Astrocyte (in vitro differentiated cells and primary cell): Measurements from ENCODE around the gene ZBTB7B. TPM values are rescaled to one million over a fixed set of nuclear protein-coding genes. Genes with fewer than 3 reads are reported as not detected.
"Not testable (repeated sequence)": the region's sequence is repeated elsewhere in the genome, so short reads cannot be mapped to it uniquely, and the experiment has no call there.

Source experiments
- DNase-seq: peaks from one replicate; pipeline ENCODE4 v3.0.0-alpha.2; 2010; ENCODE audit warnings: low read depth
- FAIRE-seq: peaks from 2 replicates; lab custom pipeline; 2011; peaks lifted over from hg19 to GRCh38; lab: Jason Lieb, UNC
- H2AFZ ChIP-seq: 2 replicates; pipeline ENCODE4 v1.6.0; 2012; ENCODE audit warnings: low read depth, low read length, inconsistent platforms
- H3K27ac ChIP-seq: 2 replicates; pipeline ENCODE4 v1.5.1; 2011; ENCODE audit warnings: low read depth, low read length, inconsistent platforms
- H3K27me3 ChIP-seq: 2 replicates; pipeline ENCODE4 v1.6.0; 2011; ENCODE audit warnings: low read length, inconsistent platforms; ENCODE audit not compliant: insufficient read depth
- H3K36me3 ChIP-seq: 2 replicates; pipeline ENCODE4 v1.5.1; 2011; ENCODE audit warnings: low read length, inconsistent platforms; ENCODE audit not compliant: insufficient read depth
- H3K4me1 ChIP-seq: 2 replicates; pipeline ENCODE4 v1.5.1; 2011; ENCODE audit warnings: low read length, inconsistent platforms; ENCODE audit not compliant: insufficient read depth
- H3K4me2 ChIP-seq: 2 replicates; pipeline ENCODE4 v1.6.0; 2012; ENCODE audit warnings: low read length, inconsistent platforms
- H3K4me3 ChIP-seq: 2 replicates; pipeline ENCODE4 v1.5.1; 2011; ENCODE audit warnings: low read depth, mild to moderate bottlenecking, low read length, inconsistent platforms; ENCODE audit not compliant: insufficient read depth
- H3K79me2 ChIP-seq: 2 replicates; pipeline ENCODE4 v1.6.0; 2012; ENCODE audit warnings: mild to moderate bottlenecking, low read length, inconsistent platforms; ENCODE audit not compliant: insufficient read depth
- H3K9ac ChIP-seq: 2 replicates; pipeline ENCODE4 v1.6.0; 2012; ENCODE audit warnings: mild to moderate bottlenecking, low read length, inconsistent platforms
- H3K9me3 ChIP-seq: 2 replicates; pipeline ENCODE4 v1.5.1; 2012; ENCODE audit warnings: low read depth, mild to moderate bottlenecking, low read length, inconsistent platforms; ENCODE audit not compliant: insufficient read depth
- H4K20me1 ChIP-seq: 2 replicates; pipeline ENCODE4 v1.6.0; 2012; ENCODE audit warnings: low read length, inconsistent platforms; ENCODE audit not compliant: insufficient read depth
- H3K27ac Mint-ChIP-seq: one replicate; pipeline ENCODE4 v1.8.0; 2021; ENCODE audit warnings: mild to moderate bottlenecking, mixed read lengths; ENCODE audit not compliant: unreplicated experiment
- H3K27me3 Mint-ChIP-seq: one replicate; pipeline ENCODE4 v1.8.0; 2021; ENCODE audit warnings: low read depth, mixed read lengths; ENCODE audit not compliant: unreplicated experiment
- H3K36me3 Mint-ChIP-seq: one replicate; pipeline ENCODE4 v1.8.0; 2021; ENCODE audit warnings: low read depth, mixed read lengths; ENCODE audit not compliant: unreplicated experiment
- H3K4me1 Mint-ChIP-seq: one replicate; pipeline ENCODE4 v1.8.0; 2021; ENCODE audit warnings: low read depth, mixed read lengths; ENCODE audit not compliant: unreplicated experiment
- H3K4me3 Mint-ChIP-seq: one replicate; pipeline ENCODE4 v1.8.0; 2021; ENCODE audit warnings: mild to moderate bottlenecking, moderate library complexity, mixed read lengths; ENCODE audit not compliant: unreplicated experiment
- H3K9me3 Mint-ChIP-seq: one replicate; pipeline ENCODE4 v1.8.0; 2021; ENCODE audit warnings: mild to moderate bottlenecking, mixed read lengths; ENCODE audit not compliant: unreplicated experiment
- EZH2 ChIP-seq: IDR thresholded peaks from 2 replicates; pipeline ENCODE4 v1.6.1; 2012; ENCODE audit warnings: mild to moderate bottlenecking, low read length, inconsistent platforms; ENCODE audit not compliant: insufficient read depth
- total RNA-seq: library from RNA; stranded (reverse); gene quantifications from 2 replicates; pipeline ENCODE4 v1.2.1, GENCODE V29; 2021
- TF ChIP-seq, protein P1 (sequence below): IDR thresholded peaks from 2 replicates; pipeline ENCODE4 v1.5.1; 2011; ENCODE audit warnings: low read depth, mild to moderate bottlenecking, inconsistent platforms, low read length, moderate library complexity; ENCODE audit not compliant: insufficient read depth

Gene ZBTB7B
- total RNA-seq, 1 donor from 2014 or later, result 46.1 TPM

DNA sequence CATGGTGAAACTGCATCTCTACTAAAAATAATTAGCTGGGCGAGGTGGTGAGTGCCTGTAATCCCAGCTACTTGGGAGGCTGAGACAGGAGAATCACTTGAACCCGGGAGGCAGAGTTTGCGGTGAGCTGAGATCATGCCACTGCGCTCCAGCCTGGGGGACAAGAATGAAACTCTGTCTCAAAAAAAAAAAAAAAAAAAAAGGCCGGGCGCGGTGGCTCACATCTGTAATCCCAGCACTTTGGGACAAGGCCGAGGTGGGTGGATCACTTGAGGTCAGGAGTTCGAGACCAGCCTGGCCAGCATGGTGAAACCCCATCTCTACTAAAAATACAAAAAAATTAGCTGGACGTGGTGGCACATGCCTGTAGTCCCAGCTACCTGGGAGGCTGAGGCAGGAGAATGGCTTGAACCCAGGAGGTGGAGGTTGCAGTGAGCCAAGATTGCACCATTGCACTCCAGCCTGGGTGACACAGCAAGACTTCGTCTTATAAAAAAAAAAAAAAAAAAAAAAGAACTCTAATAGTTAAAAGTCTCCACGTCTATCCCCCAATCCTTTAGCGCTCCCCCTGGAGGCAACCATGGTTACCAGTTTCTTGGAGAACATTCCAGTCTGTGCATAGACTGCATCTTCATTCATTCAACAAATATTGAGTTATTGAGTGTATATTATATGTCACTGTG lies 7.2 kb upstream of the ZBTB7B start:
- H2AFZ ChIP-seq, H3K4me3 ChIP-seq, H3K27ac ChIP-seq, H3K9me3 ChIP-seq, H4K20me1 ChIP-seq, FAIRE-seq, H3K9ac ChIP-seq, H3K27me3 Mint-ChIP-seq, H3K27me3 ChIP-seq, H3K9me3 Mint-ChIP-seq, H3K79me2 ChIP-seq, H3K36me3 Mint-ChIP-seq, H3K4me2 ChIP-seq, H3K36me3 ChIP-seq: not testable (repeated sequence)
- Mint-ChIP-seq H3K4me3 (peak overlapping the region; percentile 2), H3K27ac (peak overlapping the region; percentile 82), H3K4me1 (peaks cover 32% of the 10 kb centered on the region)
- DNase-seq, result peak; percentile 75
- TF ChIP-seq, protein P1, sequence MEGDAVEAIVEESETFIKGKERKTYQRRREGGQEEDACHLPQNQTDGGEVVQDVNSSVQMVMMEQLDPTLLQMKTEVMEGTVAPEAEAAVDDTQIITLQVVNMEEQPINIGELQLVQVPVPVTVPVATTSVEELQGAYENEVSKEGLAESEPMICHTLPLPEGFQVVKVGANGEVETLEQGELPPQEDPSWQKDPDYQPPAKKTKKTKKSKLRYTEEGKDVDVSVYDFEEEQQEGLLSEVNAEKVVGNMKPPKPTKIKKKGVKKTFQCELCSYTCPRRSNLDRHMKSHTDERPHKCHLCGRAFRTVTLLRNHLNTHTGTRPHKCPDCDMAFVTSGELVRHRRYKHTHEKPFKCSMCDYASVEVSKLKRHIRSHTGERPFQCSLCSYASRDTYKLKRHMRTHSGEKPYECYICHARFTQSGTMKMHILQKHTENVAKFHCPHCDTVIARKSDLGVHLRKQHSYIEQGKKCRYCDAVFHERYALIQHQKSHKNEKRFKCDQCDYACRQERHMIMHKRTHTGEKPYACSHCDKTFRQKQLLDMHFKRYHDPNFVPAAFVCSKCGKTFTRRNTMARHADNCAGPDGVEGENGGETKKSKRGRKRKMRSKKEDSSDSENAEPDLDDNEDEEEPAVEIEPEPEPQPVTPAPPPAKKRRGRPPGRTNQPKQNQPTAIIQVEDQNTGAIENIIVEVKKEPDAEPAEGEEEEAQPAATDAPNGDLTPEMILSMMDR, result peak; percentile 68
- peaks cover 16% of the 10 kb centered on the region for H3K4me1 ChIP-seq

DNA sequence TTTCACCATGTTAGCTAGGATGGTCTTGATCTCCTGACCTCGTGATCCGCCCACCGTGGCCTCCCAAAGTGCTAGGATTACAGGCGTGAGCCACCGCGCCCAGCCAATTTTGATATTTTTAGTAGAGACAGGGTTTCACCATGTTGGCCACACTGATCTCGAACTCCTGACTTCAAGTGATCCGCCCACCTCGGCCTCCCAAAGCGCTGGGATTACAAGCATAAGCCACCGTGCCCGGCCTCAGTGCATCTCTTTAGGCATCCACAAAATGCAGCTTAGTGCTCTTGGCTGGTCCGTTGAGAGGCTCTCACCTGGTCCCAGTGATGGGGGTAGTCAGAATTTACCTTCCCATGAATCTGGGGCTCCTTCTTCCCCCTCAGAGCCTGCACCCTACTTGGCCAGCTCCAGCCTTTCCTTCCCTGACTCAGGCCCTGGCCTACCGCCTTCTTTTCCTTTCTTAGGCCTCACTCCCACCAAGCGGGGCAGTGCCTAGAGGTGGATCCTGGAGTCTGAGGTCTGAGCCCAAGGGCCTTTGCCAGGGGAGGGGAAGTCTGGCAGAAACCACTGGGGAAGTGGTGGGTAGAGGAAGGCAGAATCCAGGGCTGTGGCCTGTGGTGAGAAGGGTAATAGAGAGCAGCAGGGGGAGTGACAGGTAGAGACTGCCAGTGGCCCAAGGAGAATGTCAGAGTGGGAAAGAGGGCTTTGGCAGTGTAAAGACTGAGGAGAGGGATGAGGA lies 5.5 kb upstream of the ZBTB7B start:
- DNase-seq (no peak), FAIRE-seq (no peak)
- Mint-ChIP-seq H3K36me3 (peaks cover 2% of the 10 kb centered on the region), H3K27me3 (no peaks in the 10 kb centered on the region), H3K9me3 (no peaks in the 10 kb centered on the region), H3K4me1 (peaks cover 32% of the 10 kb centered on the region), H3K4me3 (no peak overlapping the region), H3K27ac (no peak overlapping the region)
- peaks cover 20% of the 10 kb centered on the region for H3K4me1 ChIP-seq
- H3K4me3 ChIP-seq, result no peak overlapping the region
- no peaks in the 10 kb centered on the region for H3K9me3 ChIP-seq
- TF ChIP-seq EZH2, result no peak
- TF ChIP-seq, protein P1, result no peak
- no peak overlapping the region for H3K27ac ChIP-seq
- no peak overlapping the region for H3K4me2 ChIP-seq
- H3K36me3 ChIP-seq, result no peaks in the 10 kb centered on the region
- H3K27me3 ChIP-seq, result no peaks in the 10 kb centered on the region
- no peak overlapping the region for H3K9ac ChIP-seq
- H4K20me1 ChIP-seq, result no peaks in the 10 kb centered on the region
- no peak overlapping the region for H2AFZ ChIP-seq
- no peaks in the 10 kb centered on the region for H3K79me2 ChIP-seq

DNA sequence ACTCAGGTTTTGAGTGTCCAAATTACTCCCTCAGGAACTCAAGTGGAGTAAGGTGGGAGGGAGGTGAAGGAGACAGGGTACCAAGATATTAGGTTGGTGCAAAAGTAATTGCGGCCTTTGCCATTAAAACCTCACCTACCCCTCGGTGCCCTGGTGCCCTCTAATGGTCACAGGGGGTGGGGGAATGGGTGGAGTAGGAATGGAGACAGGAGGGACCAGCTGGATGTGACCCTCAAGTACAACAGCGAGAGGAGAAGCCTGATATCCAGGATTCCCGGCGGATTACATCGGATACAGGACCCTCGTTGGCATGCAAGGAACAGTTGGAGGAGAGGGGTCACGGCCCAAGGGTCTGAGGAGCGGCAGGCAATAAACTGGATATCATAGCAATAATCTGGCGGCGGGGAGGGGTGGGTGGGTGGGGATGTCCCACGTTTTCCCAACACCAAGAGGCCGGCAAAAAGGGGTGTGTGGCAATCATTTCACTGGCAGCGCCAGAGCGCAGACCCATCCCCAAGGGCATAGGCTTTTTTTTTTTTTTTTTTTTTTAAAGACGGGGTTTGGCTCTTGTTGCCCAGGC lies 4.3 kb upstream of the ZBTB7B start:
- Histone ChIP-seq H3K4me3 (no peak overlapping the region), H3K4me2 (no peak overlapping the region)
- peak overlapping the region; percentile 1 for H3K4me3 Mint-ChIP-seq

More for the DNA sequence above, 4.3 kb upstream of the ZBTB7B start:
- no peak for FAIRE-seq
- Histone ChIP-seq H3K79me2 (peaks cover 6% of the 10 kb centered on the region), H3K4me1 (peaks cover 20% of the 10 kb centered on the region), H3K36me3 (no peaks in the 10 kb centered on the region), H3K9me3 (no peaks in the 10 kb centered on the region), H2AFZ (no peak overlapping the region), H3K27ac (no peak overlapping the region), H3K27me3 (no peaks in the 10 kb centered on the region), H3K9ac (no peak overlapping the region), H4K20me1 (no peaks in the 10 kb centered on the region)
- peaks cover 23% of the 10 kb centered on the region for H3K4me1 Mint-ChIP-seq
- H3K27me3 Mint-ChIP-seq, result no peaks in the 10 kb centered on the region
- DNase-seq, result no peak
- TF ChIP-seq, protein P1, result no peak
- TF ChIP-seq EZH2, result no peak
- peak overlapping the region; percentile 79 for H3K27ac Mint-ChIP-seq
- no peaks in the 10 kb centered on the region for H3K36me3 Mint-ChIP-seq
- H3K9me3 Mint-ChIP-seq, result no peaks in the 10 kb centered on the region
